NCI-H1930 (cell line): Measurements from ENCODE around the gene PLBD2.

Experiments
- DNase-seq, 2 experiments: peaks; one replicate each; lab custom pipeline; 2025; lab: John Stamatoyannopoulos, UW

PLBD2 gene

GRCh38 chr12:113418213-113418879 is 60.0 kb downstream of the PLBD2 start:
- no peak for DNase-seq

GRCh38 chr12:113420996-113421595 is 62.7 kb downstream of the PLBD2 start:
- DNase-seq, result no peak

- DNase-seq, result no peak
Observed at GRCh38 chr12:113422030-113422885, 63.9 kb downstream of the PLBD2 start, which contains the start of gene SDSL. TSS of gene SDSL (plus strand) at chr12:113422380. CDS start at chr12:113427983, 5,603 bp downstream.

- no peak for DNase-seq
Observed at GRCh38 chr12:113422886-113423669, 64.7 kb downstream of the PLBD2 start.

- DNase-seq, result no peak
Observed at GRCh38 chr12:113424456-113424855, 66.1 kb downstream of the PLBD2 start.

- no peak for DNase-seq
Observed at GRCh38 chr12:113424915-113425823, 66.8 kb downstream of the PLBD2 start.

- DNase-seq, result no peak
Observed at GRCh38 chr12:113425960-113426453, 67.6 kb downstream of the PLBD2 start.

GRCh38 chr12:113427882-113428281 is 69.5 kb downstream of the PLBD2 start:
- DNase-seq, result no peak

- DNase-seq, result no peak
Observed at GRCh38 chr12:113428482-113428881, 70.1 kb downstream of the PLBD2 start.

- DNase-seq, result no peak
Observed at GRCh38 chr12:113432986-113433385, 74.6 kb downstream of the PLBD2 start.

- DNase-seq, result no peak
Observed at GRCh38 chr12:113435367-113435766, 77.0 kb downstream of the PLBD2 start.

- no peak for DNase-seq
Observed at GRCh38 chr12:113436586-113436985, 78.2 kb downstream of the PLBD2 start.

- DNase-seq, result no peak
Observed at GRCh38 chr12:113436993-113437728, 78.8 kb downstream of the PLBD2 start.

- no peak for DNase-seq
Observed at GRCh38 chr12:113437729-113438100, 79.3 kb downstream of the PLBD2 start.

- no peak for DNase-seq
Observed at GRCh38 chr12:113438523-113439300, 80.3 kb downstream of the PLBD2 start.

- DNase-seq, result no peak
Observed at GRCh38 chr12:113439301-113439597, 80.9 kb downstream of the PLBD2 start.

- DNase-seq, result peak; percentile 14 to 18
Observed at GRCh38 chr12:113439606-113440030, 81.2 kb downstream of the PLBD2 start.

GRCh38 chr12:113440336-113440735 is 81.9 kb downstream of the PLBD2 start:
- DNase-seq, result no peak
